Liver (tissue), 3 donors: ENCODE data around the gene NARF.

Experiments used
- EGR1 ChIP-seq, 2 donors: IDR thresholded peaks; 2 replicates each; pipeline ENCODE4 v1.6.1; 2016 to 2018; ENCODE audit warnings: antibody characterized with exemption in 2 of 2, low read depth in 2 of 2
- FOXA1 ChIP-seq: IDR thresholded peaks from 2 replicates; pipeline ENCODE4 v1.6.1; 2016; ENCODE audit warnings: antibody characterized with exemption
- GABPA ChIP-seq, 2 donors: IDR thresholded peaks in 1 of 2; conservative IDR thresholded peaks in 1 of 2; 2 replicates each; pipeline ENCODE4 v1.6.1; 2016; ENCODE audit warnings: antibody characterized with exemption in 2 of 2, mild to moderate bottlenecking in 1 of 2, moderate library complexity in 1 of 2
- HNF4A ChIP-seq, 2 donors: conservative IDR thresholded peaks; 2 replicates each; pipeline ENCODE4 v1.6.1; 2016; ENCODE audit warnings: antibody characterized with exemption in 2 of 2, mild to moderate bottlenecking in 2 of 2
- HNF4G ChIP-seq: IDR thresholded peaks from 2 replicates; pipeline ENCODE4 v1.6.1; 2016; ENCODE audit warnings: antibody characterized with exemption
- NR2F2 ChIP-seq: IDR thresholded peaks from 2 replicates; pipeline ENCODE4 v1.6.1; 2016; ENCODE audit warnings: antibody characterized with exemption
- SP1 ChIP-seq: IDR thresholded peaks from 2 replicates; pipeline ENCODE4 v1.6.1; 2018; ENCODE audit warnings: antibody characterized with exemption, mild to moderate bottlenecking
- TAF1 ChIP-seq: conservative IDR thresholded peaks from 2 replicates; pipeline ENCODE4 v1.6.1; 2016; ENCODE audit warnings: antibody characterized with exemption, mild to moderate bottlenecking
- YY1 ChIP-seq: IDR thresholded peaks from 2 replicates; pipeline ENCODE4 v1.6.1; 2016; ENCODE audit warnings: antibody characterized with exemption, mild to moderate bottlenecking
- TF ChIP-seq, protein P1 (sequence below): IDR thresholded peaks from 2 replicates; pipeline ENCODE4 v1.6.1; 2016; ENCODE audit warnings: antibody characterized with exemption
- TF ChIP-seq, protein P2 (sequence below): fragments of 150-350 bp; IDR thresholded peaks from 2 replicates; pipeline ENCODE4 v1.5.1; 2017; ENCODE audit warnings: improper control_type of control experiment, low read depth, low read length; ENCODE audit not compliant: missing input control
- TF ChIP-seq, protein P3 (sequence below): IDR thresholded peaks from 2 replicates; pipeline ENCODE4 v1.6.1; 2016; ENCODE audit warnings: antibody characterized with exemption
- TF ChIP-seq, protein P4 (sequence below): IDR thresholded peaks from 2 replicates; pipeline ENCODE4 v1.6.1; 2016; ENCODE audit warnings: antibody characterized with exemption, mild to moderate bottlenecking
- TF ChIP-seq, protein P5 (sequence below): IDR thresholded peaks from 2 replicates; pipeline ENCODE4 v1.6.1; 2016; ENCODE audit warnings: antibody characterized with exemption
- donor health status: healthy.
- donor health status: healthy.

DNA sequence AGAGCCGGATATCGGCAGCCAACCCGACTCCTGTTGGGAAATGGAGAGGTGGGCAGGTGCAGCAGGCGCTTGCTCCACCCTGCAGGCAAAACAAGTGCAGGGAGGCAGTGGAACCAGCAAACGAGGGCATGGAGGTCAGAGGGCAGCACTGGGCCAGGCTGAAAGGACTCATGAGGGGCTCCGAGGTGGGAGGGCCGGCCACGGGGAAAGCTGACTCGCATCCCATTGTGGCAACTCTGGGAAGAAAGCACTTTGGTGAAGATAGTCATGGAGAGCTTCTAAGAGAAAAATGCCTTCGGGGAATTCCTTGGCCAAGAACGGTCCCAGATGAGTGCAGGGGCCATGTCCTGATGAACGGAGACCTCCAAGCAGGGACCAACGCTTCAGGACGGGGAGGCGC lies 12.4 kb upstream of the NARF start:
- TF ChIP-seq, protein P1, sequence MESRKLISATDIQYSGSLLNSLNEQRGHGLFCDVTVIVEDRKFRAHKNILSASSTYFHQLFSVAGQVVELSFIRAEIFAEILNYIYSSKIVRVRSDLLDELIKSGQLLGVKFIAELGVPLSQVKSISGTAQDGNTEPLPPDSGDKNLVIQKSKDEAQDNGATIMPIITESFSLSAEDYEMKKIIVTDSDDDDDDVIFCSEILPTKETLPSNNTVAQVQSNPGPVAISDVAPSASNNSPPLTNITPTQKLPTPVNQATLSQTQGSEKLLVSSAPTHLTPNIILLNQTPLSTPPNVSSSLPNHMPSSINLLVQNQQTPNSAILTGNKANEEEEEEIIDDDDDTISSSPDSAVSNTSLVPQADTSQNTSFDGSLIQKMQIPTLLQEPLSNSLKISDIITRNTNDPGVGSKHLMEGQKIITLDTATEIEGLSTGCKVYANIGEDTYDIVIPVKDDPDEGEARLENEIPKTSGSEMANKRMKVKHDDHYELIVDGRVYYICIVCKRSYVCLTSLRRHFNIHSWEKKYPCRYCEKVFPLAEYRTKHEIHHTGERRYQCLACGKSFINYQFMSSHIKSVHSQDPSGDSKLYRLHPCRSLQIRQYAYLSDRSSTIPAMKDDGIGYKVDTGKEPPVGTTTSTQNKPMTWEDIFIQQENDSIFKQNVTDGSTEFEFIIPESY = no peak
- TF ChIP-seq, protein P2, sequence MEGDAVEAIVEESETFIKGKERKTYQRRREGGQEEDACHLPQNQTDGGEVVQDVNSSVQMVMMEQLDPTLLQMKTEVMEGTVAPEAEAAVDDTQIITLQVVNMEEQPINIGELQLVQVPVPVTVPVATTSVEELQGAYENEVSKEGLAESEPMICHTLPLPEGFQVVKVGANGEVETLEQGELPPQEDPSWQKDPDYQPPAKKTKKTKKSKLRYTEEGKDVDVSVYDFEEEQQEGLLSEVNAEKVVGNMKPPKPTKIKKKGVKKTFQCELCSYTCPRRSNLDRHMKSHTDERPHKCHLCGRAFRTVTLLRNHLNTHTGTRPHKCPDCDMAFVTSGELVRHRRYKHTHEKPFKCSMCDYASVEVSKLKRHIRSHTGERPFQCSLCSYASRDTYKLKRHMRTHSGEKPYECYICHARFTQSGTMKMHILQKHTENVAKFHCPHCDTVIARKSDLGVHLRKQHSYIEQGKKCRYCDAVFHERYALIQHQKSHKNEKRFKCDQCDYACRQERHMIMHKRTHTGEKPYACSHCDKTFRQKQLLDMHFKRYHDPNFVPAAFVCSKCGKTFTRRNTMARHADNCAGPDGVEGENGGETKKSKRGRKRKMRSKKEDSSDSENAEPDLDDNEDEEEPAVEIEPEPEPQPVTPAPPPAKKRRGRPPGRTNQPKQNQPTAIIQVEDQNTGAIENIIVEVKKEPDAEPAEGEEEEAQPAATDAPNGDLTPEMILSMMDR = no peak
- TF ChIP-seq NR2F2 = no peak
- TF ChIP-seq, protein P3, sequence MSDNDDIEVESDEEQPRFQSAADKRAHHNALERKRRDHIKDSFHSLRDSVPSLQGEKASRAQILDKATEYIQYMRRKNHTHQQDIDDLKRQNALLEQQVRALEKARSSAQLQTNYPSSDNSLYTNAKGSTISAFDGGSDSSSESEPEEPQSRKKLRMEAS = no peak
- TF ChIP-seq, protein P4, sequence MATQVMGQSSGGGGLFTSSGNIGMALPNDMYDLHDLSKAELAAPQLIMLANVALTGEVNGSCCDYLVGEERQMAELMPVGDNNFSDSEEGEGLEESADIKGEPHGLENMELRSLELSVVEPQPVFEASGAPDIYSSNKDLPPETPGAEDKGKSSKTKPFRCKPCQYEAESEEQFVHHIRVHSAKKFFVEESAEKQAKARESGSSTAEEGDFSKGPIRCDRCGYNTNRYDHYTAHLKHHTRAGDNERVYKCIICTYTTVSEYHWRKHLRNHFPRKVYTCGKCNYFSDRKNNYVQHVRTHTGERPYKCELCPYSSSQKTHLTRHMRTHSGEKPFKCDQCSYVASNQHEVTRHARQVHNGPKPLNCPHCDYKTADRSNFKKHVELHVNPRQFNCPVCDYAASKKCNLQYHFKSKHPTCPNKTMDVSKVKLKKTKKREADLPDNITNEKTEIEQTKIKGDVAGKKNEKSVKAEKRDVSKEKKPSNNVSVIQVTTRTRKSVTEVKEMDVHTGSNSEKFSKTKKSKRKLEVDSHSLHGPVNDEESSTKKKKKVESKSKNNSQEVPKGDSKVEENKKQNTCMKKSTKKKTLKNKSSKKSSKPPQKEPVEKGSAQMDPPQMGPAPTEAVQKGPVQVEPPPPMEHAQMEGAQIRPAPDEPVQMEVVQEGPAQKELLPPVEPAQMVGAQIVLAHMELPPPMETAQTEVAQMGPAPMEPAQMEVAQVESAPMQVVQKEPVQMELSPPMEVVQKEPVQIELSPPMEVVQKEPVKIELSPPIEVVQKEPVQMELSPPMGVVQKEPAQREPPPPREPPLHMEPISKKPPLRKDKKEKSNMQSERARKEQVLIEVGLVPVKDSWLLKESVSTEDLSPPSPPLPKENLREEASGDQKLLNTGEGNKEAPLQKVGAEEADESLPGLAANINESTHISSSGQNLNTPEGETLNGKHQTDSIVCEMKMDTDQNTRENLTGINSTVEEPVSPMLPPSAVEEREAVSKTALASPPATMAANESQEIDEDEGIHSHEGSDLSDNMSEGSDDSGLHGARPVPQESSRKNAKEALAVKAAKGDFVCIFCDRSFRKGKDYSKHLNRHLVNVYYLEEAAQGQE = no peak
- no peak for TF ChIP-seq HNF4A (conservative IDR thresholded peaks at IDR 0.05)
- no peak for TF ChIP-seq YY1
- TF ChIP-seq, protein P5, sequence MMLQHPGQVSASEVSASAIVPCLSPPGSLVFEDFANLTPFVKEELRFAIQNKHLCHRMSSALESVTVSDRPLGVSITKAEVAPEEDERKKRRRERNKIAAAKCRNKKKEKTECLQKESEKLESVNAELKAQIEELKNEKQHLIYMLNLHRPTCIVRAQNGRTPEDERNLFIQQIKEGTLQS = no peak
- no peak for TF ChIP-seq EGR1 (IDR thresholded peaks at IDR 0.05; ENCODE audit: low read depth in 2 of 2)
- TF ChIP-seq GABPA (IDR thresholded peaks at IDR 0.05 in 1 of 2, conservative IDR thresholded peaks at IDR 0.05 in 1 of 2) = no peak
- no peak for TF ChIP-seq FOXA1
- TF ChIP-seq SP1 = no peak
- no peak for TF ChIP-seq TAF1
- no peak for TF ChIP-seq HNF4G
